AG04450 (cell line): ENCODE results near the gene MDN1. TPM values are rescaled to one million over a fixed set of nuclear protein-coding genes. Genes with fewer than 3 reads are reported as not detected.

ENCODE experiments used
- CTCF ChIA-PET: fragments of 300-600, 350-600 bp; formaldehyde crosslinking; extraction: SDS; loops from one replicate; lab custom pipeline; 2022; ENCODE audit warnings: antibody characterized with exemption, inconsistent platforms; lab: Charles Lee
- POLR2A ChIA-PET: fragments of 350-600 bp; formaldehyde crosslinking; extraction: SDS; loops from one replicate; lab custom pipeline; 2021; ENCODE audit warnings: antibody characterized with exemption, inconsistent platforms; lab: Yijun Ruan, JAX
- DNase-seq: peaks from one replicate; pipeline ENCODE4 v3.0.0-alpha.2; 2011; ENCODE audit warnings: low read depth, low spot score
- H3K27ac ChIP-seq: one replicate; pipeline ENCODE4 v1.5.1; 2012; ENCODE audit warnings: low read depth, low read length, control low read depth
- H3K27me3 ChIP-seq: one replicate; pipeline ENCODE4 v1.6.0; 2012; ENCODE audit warnings: low read length; ENCODE audit not compliant: control insufficient read depth, insufficient read depth
- H3K4me3 ChIP-seq: 2 replicates; pipeline ENCODE4 v1.5.1; 2011; ENCODE audit warnings: mild to moderate bottlenecking, low read depth, low read length, control low read depth
- H3K9me3 ChIP-seq: 2 replicates; pipeline ENCODE4 v1.5.1; 2012; ENCODE audit warnings: low read length; ENCODE audit not compliant: control insufficient read depth, insufficient read depth
- polyA plus RNA-seq: library from polyadenylated mRNA; depleted of rRNA; stranded (reverse); fragments of >200 nt; gene quantifications from 2 replicates; pipeline ENCODE4 v1.2.3, GENCODE V29; 2011
- TF ChIP-seq, protein P1 (sequence below): IDR thresholded peaks from 2 replicates; pipeline ENCODE4 v1.5.1; 2011; ENCODE audit warnings: low read depth, low read length, control low read depth, inconsistent platforms

MDN1 gene
- polyA plus RNA-seq, 1 experiment: 15.8 TPM

- no peak overlapping the region for H3K4me3 ChIP-seq
- CTCF ChIA-PET: no interaction called here
These were observed 19.8 kb downstream of the MDN1 start for GRCh38 chr6:89799756-89800155.

DNA sequence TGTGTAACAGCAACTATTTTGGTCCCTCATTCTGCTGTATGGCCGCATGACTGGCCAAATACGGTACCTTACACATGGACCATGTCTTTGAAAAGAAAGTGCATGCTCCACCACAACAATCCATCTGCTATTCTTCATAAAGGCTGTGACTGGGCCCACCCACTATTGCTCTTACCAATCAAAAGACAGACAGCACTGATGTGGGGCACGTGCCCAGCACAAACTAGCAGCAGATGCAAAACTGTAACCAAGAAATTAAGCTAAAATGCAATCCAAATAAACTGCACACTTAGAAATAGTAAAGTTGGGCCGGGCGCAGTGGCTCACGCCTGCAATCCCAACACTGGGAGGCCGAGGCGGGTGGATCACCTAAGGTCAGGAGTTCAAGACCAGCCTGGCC lies 20.5 kb downstream of the MDN1 start:
- Histone ChIP-seq H3K27ac (no peak overlapping the region), H3K27me3 (no peaks in the 10 kb centered on the region), H3K4me3 (no peak overlapping the region), H3K9me3 (no peaks in the 10 kb centered on the region)
- POLR2A ChIA-PET: no interaction called here
- CTCF ChIA-PET: no interaction called here
- no peak for DNase-seq
- TF ChIP-seq, protein P1, sequence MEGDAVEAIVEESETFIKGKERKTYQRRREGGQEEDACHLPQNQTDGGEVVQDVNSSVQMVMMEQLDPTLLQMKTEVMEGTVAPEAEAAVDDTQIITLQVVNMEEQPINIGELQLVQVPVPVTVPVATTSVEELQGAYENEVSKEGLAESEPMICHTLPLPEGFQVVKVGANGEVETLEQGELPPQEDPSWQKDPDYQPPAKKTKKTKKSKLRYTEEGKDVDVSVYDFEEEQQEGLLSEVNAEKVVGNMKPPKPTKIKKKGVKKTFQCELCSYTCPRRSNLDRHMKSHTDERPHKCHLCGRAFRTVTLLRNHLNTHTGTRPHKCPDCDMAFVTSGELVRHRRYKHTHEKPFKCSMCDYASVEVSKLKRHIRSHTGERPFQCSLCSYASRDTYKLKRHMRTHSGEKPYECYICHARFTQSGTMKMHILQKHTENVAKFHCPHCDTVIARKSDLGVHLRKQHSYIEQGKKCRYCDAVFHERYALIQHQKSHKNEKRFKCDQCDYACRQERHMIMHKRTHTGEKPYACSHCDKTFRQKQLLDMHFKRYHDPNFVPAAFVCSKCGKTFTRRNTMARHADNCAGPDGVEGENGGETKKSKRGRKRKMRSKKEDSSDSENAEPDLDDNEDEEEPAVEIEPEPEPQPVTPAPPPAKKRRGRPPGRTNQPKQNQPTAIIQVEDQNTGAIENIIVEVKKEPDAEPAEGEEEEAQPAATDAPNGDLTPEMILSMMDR: no peak

More at GRCh38 chr6:89799756-89800155, 19.8 kb downstream of the MDN1 start:
- no peaks in the 10 kb centered on the region for H3K9me3 ChIP-seq
- no peak for DNase-seq
- POLR2A ChIA-PET: no interaction called here
- no peaks in the 10 kb centered on the region for H3K27me3 ChIP-seq
- TF ChIP-seq, protein P1: no peak
- no peak overlapping the region for H3K27ac ChIP-seq

- TF ChIP-seq, protein P1: no peak
- DNase-seq: peak; percentile 27
- CTCF ChIA-PET: no interaction called here
- Histone ChIP-seq H3K27ac (no peak overlapping the region), H3K4me3 (no peak overlapping the region), H3K27me3 (no peaks in the 10 kb centered on the region), H3K9me3 (no peaks in the 10 kb centered on the region)
- POLR2A ChIA-PET: no interaction called here
These were observed 22.3 kb downstream of the MDN1 start for GRCh38 chr6:89797317-89797716.

GRCh38 chr6:89794324-89794723 lies 25.3 kb downstream of the MDN1 start:
- CTCF ChIA-PET: interaction anchor here (0.6 kb wide), 1 partner anchor 31 kb away, joined by 4 read pairs; no protein-coding TSS in a partner anchor
- Histone ChIP-seq H3K27me3 (no peaks in the 10 kb centered on the region), H3K9me3 (no peaks in the 10 kb centered on the region), H3K27ac (no peak overlapping the region), H3K4me3 (no peak overlapping the region)
- TF ChIP-seq, protein P1: no peak
- POLR2A ChIA-PET: no interaction called here
- no peak for DNase-seq

- H3K9me3 ChIP-seq: no peaks in the 10 kb centered on the region
- H3K27me3 ChIP-seq: no peaks in the 10 kb centered on the region
- DNase-seq: no peak
- ChIA-PET POLR2A (no interaction called here), CTCF (interaction anchor here (0.6 to 1.2 kb wide), 4 partner anchors 15 to 49 kb away, joined by 3 to 5 read pairs (median 3); no protein-coding TSS in a partner anchor)
- TF ChIP-seq, protein P1: no peak
- H3K27ac ChIP-seq: no peak overlapping the region
- H3K4me3 ChIP-seq: no peak overlapping the region
These were observed 26.0 kb downstream of the MDN1 start for GRCh38 chr6:89793586-89793985.
